HG03196 (cell line): Measurements from ENCODE around the gene MAPK1IP1L.
"Not testable (repeated sequence)": the region's sequence is repeated elsewhere in the genome, so short reads cannot be mapped to it uniquely, and the experiment has no call there.

Source experiments
- ATAC-seq: cut with Tn5 transposase; IDR thresholded peaks from one replicate; pipeline ENCODE4 v1.9.1; 2021; ENCODE audit not compliant: unreplicated experiment

Gene MAPK1IP1L

GRCh38 chr14:55053500-55053899 lies 2.1 kb downstream of the MAPK1IP1L start:
- no peak for ATAC-seq

DNA sequence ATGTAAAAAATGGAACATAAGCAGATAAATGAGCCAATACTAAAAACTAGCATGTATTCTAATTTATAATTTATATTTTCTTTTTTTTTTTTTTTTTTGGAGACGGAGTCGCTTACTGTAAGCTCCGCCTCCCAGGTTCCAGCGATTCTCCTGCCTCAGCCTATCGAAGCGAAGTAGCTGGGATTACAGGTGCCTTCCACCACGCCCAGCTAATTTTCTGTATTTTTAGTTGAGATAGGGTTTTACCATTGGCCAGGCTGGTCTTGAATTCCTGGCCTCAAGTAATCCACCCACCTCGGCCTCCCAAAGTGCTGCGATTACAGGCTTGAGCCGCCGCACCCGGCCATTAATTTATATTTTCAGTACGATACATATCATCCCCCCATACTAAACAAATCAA lies 2.7 kb downstream of the MAPK1IP1L start:
- ATAC-seq, result no peak

DNA sequence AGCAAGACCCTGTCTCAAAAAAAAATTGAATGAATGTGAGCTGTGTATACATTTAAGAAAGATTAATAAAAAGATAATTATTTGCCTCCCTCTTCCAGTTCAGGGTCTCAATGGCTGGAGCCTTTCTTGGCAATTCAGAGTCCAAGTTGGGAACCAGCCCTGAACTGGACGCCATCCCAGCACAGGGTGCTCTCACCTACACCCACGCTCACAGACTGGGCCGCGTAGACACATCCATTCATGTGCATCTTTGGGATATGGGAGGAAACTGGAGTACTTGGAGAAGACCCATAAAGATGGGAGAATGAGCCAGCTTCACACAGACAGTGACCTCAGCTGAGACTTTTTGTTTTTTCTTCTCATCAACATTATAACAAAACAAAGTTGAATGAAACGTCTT lies 6.5 kb downstream of the MAPK1IP1L start:
- no peak for ATAC-seq

DNA sequence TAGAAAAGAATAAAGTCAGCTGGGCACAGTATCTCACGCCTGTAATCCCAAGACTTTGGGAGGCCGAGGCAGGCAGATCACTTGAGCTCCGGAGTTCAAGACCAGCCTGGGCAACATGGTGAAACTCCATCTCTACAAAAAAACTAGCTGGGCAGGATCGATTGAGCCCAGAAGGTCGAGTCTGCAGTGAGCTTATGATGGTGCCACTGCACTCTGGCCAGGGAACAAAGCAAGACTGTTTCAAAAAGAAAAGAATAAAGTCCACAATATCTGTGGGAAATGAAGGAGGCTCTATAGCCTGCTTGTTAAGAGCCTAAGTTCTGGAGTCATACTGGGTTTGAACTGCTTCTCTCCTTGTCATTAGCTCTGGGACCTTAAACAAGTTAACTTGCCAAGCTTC lies 7.9 kb downstream of the MAPK1IP1L start:
- ATAC-seq, result no peak

- ATAC-seq, result no peak
Measured at GRCh38 chr14:55062517-55063351, 11.3 kb downstream of the MAPK1IP1L start.

DNA sequence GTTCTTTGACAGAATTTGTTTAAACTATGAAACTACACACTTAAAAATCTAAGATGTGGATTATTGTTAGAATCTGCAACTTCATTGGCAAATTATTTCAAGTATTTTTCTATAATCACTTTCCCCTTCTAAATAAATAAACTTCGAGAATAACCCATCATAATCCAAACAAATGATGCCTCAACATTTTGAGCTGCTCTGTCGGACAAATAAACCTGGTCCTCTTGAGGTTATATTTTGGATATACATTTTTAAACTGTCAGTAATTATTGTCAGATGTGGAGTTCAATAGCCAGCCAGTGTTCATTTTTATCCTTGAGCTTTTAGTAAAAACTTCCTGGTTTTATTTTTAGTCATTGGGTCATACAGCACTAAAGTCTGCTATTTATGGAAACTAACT lies 13.4 kb downstream of the MAPK1IP1L start:
- not testable (repeated sequence) for ATAC-seq

DNA sequence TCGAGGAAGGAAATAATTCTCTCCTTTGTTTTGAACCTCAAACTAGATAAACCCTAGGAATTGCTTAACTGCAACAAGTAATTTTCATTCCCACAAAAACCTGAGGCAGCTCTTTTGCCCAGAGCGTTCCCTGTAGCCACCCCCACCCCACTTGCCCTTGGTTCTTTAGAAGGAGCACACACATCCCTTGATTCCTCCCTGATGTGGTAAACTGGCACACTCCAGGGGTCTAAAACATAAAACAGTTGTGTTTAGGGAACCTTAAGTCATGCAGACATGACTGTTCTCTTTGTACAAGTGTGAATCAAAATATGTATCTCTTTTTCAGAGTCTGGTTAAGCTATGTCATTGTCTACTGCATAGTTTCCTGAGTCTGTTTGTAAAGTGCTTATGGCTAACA lies 14.0 kb downstream of the MAPK1IP1L start:
- no peak for ATAC-seq

GRCh38 chr14:55066223-55066622 lies 14.8 kb downstream of the MAPK1IP1L start:
- ATAC-seq, result no peak

DNA sequence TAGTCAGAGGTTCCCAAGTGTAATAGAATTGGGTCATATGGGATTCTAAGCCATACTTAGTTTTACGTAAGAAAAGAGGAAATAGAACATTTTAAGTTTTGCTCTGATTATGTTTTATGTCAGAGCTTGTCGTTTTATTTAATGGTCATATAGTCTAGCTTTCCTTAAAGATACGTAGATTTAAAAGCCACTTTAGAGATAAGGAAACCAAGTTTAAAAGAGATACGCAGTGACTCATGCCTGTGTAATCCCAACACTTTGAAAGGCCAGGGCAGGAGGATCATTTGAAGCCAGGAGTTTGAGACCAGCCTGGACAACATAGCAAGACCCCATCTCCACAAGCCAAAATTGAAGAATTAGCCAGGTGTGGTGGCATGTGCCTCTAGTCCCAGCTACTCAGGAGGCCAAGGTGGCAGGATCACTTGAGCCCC lies 19.5 kb downstream of the MAPK1IP1L start:
- no peak for ATAC-seq

- peak; percentile 55 for ATAC-seq
Measured at GRCh38 chr14:55071870-55072640, 20.6 kb downstream of the MAPK1IP1L start.

DNA sequence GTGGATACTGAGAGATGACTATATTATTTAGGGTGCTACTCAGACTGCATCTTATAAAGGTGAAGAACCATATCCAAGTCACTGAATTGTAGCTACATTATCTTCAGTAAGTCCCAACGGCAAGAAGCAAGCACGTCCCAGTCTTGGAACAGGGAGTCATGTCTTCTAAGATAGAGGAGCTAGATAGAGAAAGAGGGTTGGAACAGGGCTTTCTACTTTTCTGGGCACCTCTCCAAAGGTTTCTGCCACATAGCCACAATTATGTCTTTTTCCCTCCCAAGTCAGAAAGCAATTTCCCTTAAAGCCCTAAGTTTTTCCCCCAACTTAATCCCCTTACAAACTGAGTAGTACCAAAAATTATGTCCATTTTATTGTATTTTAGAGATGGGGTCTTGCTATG lies 22.4 kb downstream of the MAPK1IP1L start:
- no peak for ATAC-seq

DNA sequence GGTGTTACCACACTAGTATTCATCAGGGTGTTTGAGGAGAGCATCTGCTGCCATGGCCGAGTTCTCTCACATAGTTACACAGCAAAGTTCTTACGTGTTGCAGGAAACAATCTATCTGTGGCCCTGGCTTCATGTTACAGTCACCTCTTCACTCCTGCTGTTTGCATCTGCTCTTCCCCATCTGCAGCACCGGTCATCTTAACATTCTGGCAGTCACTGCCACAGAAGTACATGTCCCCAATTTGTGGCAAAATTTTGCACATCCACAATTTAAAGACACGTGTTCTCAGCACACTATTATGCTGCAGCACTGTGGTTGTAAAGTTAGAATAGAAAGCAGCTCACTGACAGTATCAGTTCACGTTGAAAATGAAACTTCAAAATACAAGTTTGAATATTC lies 23.2 kb downstream of the MAPK1IP1L start:
- ATAC-seq, result peak; percentile 36

GRCh38 chr14:55075628-55076175 lies 24.3 kb downstream of the MAPK1IP1L start:
- ATAC-seq, result no peak

GRCh38 chr14:55077170-55078151 lies 26.0 kb downstream of the MAPK1IP1L start:
- ATAC-seq, result no peak

GRCh38 chr14:55079961-55080360 lies 28.5 kb downstream of the MAPK1IP1L start:
- not testable (repeated sequence) for ATAC-seq

DNA sequence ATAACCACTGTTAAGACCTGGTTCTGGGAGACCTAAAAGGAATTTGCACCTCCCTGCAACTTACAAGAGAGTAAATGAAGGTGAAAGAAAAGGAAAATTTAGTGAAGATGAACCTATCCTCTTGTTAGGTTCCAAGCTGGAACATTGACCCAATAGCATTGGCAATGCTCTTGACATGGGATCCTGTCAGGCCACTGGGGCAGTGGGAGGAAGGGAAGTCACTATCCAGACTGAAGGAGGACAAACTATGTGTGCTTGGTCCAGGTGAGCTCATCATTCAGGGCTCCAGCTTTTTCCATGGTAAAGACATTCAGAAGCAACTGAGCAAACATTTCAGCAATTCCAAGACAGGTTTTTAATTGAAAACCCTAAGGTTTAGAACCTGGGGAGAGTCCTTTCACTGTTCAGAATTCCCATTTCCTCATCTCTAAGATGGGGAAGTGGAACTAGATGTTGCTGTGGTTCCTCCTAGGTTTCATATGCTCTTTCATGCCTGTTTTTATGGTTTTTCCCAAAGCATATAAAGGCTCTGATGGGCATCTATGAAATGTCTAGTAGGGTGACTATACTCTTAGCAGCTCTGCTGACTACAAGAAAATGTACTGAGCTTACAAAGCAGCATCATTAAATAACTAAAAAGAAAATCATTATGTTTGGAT lies 33.1 kb downstream of the MAPK1IP1L start:
- no peak for ATAC-seq

- no peak for ATAC-seq
Measured at GRCh38 chr14:55085060-55085660, 33.7 kb downstream of the MAPK1IP1L start.

- ATAC-seq, result no peak
Measured at GRCh38 chr14:55086938-55087337, 35.5 kb downstream of the MAPK1IP1L start.

DNA sequence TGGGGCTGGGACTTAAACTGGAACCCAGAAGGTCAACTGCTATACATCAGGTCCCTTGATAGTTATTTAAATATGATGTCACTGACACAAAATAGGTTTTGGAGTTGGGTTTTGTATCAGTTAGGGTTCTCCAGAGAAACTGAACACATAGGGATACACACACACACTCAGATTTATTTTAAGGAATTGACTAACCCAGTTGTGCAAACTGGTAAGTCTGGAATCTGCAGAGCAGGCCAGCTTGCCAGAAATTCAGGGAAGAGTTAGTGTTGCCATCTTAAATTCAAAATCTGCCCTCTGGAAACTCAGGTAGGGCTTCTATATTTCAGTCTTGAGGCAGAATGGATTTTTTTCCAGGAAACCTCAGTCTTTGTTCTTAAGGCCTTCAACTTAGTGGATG lies 36.9 kb downstream of the MAPK1IP1L start:
- ATAC-seq, result no peak

GRCh38 chr14:55092341-55092740 lies 40.9 kb downstream of the MAPK1IP1L start:
- no peak for ATAC-seq
